Common myeloid progenitor, CD34-positive (primary cell): ENCODE data around the gene TEX10.

Experiments used
- CTCF ChIA-PET: fragments of 350-600 bp; sonication (Branson Sonifier 250); formaldehyde crosslinking; loops from one replicate; lab custom pipeline; 2021; ENCODE audit warnings: antibody characterized with exemption; lab: Charles Lee
- POLR2A ChIA-PET: fragments of 350-600 bp; sonication (Branson Sonifier 250); formaldehyde crosslinking; loops from one replicate; lab custom pipeline; 2021; ENCODE audit warnings: antibody characterized with exemption; lab: Charles Lee
- DNase-seq, 3 donors: peaks; one replicate each; pipeline versions ENCODE4 v3.0.0 to v3.0.0-alpha.2; 2013
- H3K27ac ChIP-seq, 2 experiments: 1 replicate in 1 of 2; 2 replicates in 1 of 2; pipeline ENCODE4 v1.7.0; 2013; ENCODE audit warnings: inconsistent platforms in 2 of 2, low read length in 2 of 2, mild to moderate bottlenecking in 2 of 2, low read depth in 1 of 2, moderate library complexity in 1 of 2; ENCODE audit not compliant: severe bottlenecking in 2 of 2, insufficient read depth in 1 of 2, poor library complexity in 1 of 2
- H3K27me3 ChIP-seq, 5 experiments: replicated peaks in 2 of 5; 1 replicate in 3 of 5; 2 replicates in 2 of 5; pipeline versions ENCODE4 v1.6.1 to v1.7.0; 2013; ENCODE audit warnings: low read length in 4 of 5, mild to moderate bottlenecking in 2 of 5, moderate library complexity in 2 of 5, inconsistent platforms in 1 of 5; ENCODE audit not compliant: insufficient read depth in 5 of 5, control insufficient read depth in 4 of 5
- H3K36me3 ChIP-seq, 4 experiments: 1 replicate in 2 of 4; 2 replicates in 2 of 4; pipeline versions ENCODE4 v1.6.1 to v1.7.0; 2013; ENCODE audit warnings: low read length in 3 of 4, control low read depth in 1 of 4, mild to moderate bottlenecking in 1 of 4; ENCODE audit not compliant: control insufficient read depth in 4 of 4, insufficient read depth in 4 of 4
- H3K4me1 ChIP-seq, 4 experiments: 1 replicate in 3 of 4; 2 replicates in 1 of 4; pipeline versions ENCODE4 v1.6.1 to v1.7.1; 2013; ENCODE audit warnings: low read length in 3 of 4, mild to moderate bottlenecking in 3 of 4, control low read depth in 1 of 4, inconsistent platforms in 1 of 4, moderate library complexity in 1 of 4; ENCODE audit not compliant: control insufficient read depth in 4 of 4, insufficient read depth in 4 of 4; ENCODE audit errors: control extremely low read depth in 1 of 4
- H3K4me3 ChIP-seq, 7 experiments: 1 replicate in 4 of 7; 2 replicates in 3 of 7; pipeline versions ENCODE4 v1.5.1 to v1.7.0; 2013; ENCODE audit warnings: mild to moderate bottlenecking in 7 of 7, low read length in 6 of 7, moderate library complexity in 6 of 7, inconsistent platforms in 2 of 7, low read depth in 2 of 7, control low read depth in 1 of 7; ENCODE audit not compliant: insufficient read depth in 4 of 7, control insufficient read depth in 1 of 7; ENCODE audit errors: extremely low read depth in 1 of 7
- H3K9me3 ChIP-seq, 5 experiments: 1 replicate in 4 of 5; 2 replicates in 1 of 5; pipeline versions ENCODE4 v1.6.1 to v1.7.1; 2013; ENCODE audit warnings: low read length in 4 of 5, mild to moderate bottlenecking in 2 of 5, inconsistent platforms in 1 of 5, low read depth in 1 of 5, moderate library complexity in 1 of 5; ENCODE audit not compliant: control insufficient read depth in 4 of 5, insufficient read depth in 2 of 5; ENCODE audit errors: control extremely low read depth in 1 of 5
- WGBS: methylation state at CpG from one replicate; pipeline ENCODE4 v1.1.5; 2013; ENCODE audit not compliant: insufficient coverage; 5-methylcytosine and 5-hydroxymethylcytosine counted together

Gene TEX10

GRCh38 chr9:100366121-100366520 is 13.4 kb upstream of the TEX10 start:
- peaks cover 2 to 47% (median 20%) of the 10 kb centered on the region in 5 experiments for H3K9me3 ChIP-seq
- peaks cover 0 to 9% (median 0%) of the 10 kb centered on the region in 4 experiments for H3K36me3 ChIP-seq
- no peak for DNase-seq
- POLR2A ChIA-PET, result no interaction called here
- CTCF ChIA-PET, result interaction anchor here (1.4 to 1.5 kb wide), 2 partner anchors 40 to 71 kb away, joined by 3 to 4 read pairs; no protein-coding TSS in a partner anchor
- WGBS, result 100% methylated on average over 4 of the region's 5 CpGs
- no peak overlapping the region for H3K27ac ChIP-seq
- H3K4me1 ChIP-seq, result no peaks in the 10 kb centered on the region
- H3K27me3 ChIP-seq, result no peaks in the 10 kb centered on the region
- H3K4me3 ChIP-seq, result no peak overlapping the region

- H3K27me3 ChIP-seq, result no peaks in the 10 kb centered on the region
- POLR2A ChIA-PET, result interaction anchor here (0.6 kb wide), 1 partner anchor 43 kb away, joined by 3 read pairs; no protein-coding TSS in a partner anchor
- H3K27ac ChIP-seq, result no peak overlapping the region
- no peak overlapping the region for H3K4me3 ChIP-seq
- no peaks in the 10 kb centered on the region for H3K4me1 ChIP-seq
- no peak for DNase-seq
- CTCF ChIA-PET, result interaction anchor here (1.6 kb wide), 1 partner anchor 9 kb away, joined by 4 read pairs; no protein-coding TSS in a partner anchor
- H3K36me3 ChIP-seq, result peaks cover 0 to 9% (median 0%) of the 10 kb centered on the region in 4 experiments
- H3K9me3 ChIP-seq, result peaks cover 0 to 48% (median 18%) of the 10 kb centered on the region in 5 experiments
- WGBS, result 99% methylated on average over 7 of the region's 8 CpGs
Observed at GRCh38 chr9:100364013-100364412, 11.3 kb upstream of the TEX10 start.

- H3K27ac ChIP-seq, result no peak overlapping the region
- no peaks in the 10 kb centered on the region for H3K27me3 ChIP-seq
- ChIA-PET CTCF (no interaction called here), POLR2A (no interaction called here)
- H3K36me3 ChIP-seq, result peaks cover 0 to 9% (median 3%) of the 10 kb centered on the region in 4 experiments
- no peak for DNase-seq
- H3K4me1 ChIP-seq, result peaks cover 0 to 13% (median 5%) of the 10 kb centered on the region in 4 experiments
- peaks cover 2 to 26% (median 14%) of the 10 kb centered on the region in 5 experiments for H3K9me3 ChIP-seq
- H3K4me3 ChIP-seq, result no peak overlapping the region
- WGBS, result 100% methylated on average over 1 of the region's 3 CpGs
Observed at GRCh38 chr9:100359057-100359456, 6.3 kb upstream of the TEX10 start.

- H3K4me3 ChIP-seq, result no peak overlapping the region
- WGBS, result no CpG with 5 or more reads among the region's 1 CpG
- peaks cover 2 to 16% (median 6%) of the 10 kb centered on the region in 5 experiments for H3K9me3 ChIP-seq
- DNase-seq, result peak; percentile 17 to 74 (median 49)
- H3K27ac ChIP-seq, result no peak overlapping the region
- no peaks in the 10 kb centered on the region for H3K27me3 ChIP-seq
- H3K36me3 ChIP-seq, result peaks cover 0 to 9% (median 1%) of the 10 kb centered on the region in 4 experiments
- H3K4me1 ChIP-seq, result peaks cover 6 to 22% (median 13%) of the 10 kb centered on the region in 4 experiments
- CTCF ChIA-PET, result interaction anchor here (0.7 to 1.1 kb wide), 3 partner anchors 9 to 14 kb away, joined by 3 to 4 read pairs (median 3); no protein-coding TSS in a partner anchor
- POLR2A ChIA-PET, result interaction anchor here (0.7 to 0.8 kb wide), 2 partner anchors 69 to 306 kb away, joined by 3 to 7 read pairs; partner anchors contain the start of gene MSANTD3
Observed at GRCh38 chr9:100357501-100357900, 4.8 kb upstream of the TEX10 start.

GRCh38 chr9:100355561-100355960 is 2.8 kb upstream of the TEX10 start:
- WGBS, result no CpG with 5 or more reads among the region's 2 CpGs
- Histone ChIP-seq H3K27me3 (no peaks in the 10 kb centered on the region), H3K4me3 (no peak overlapping the region), H3K27ac (no peak overlapping the region), H3K4me1 (peaks cover 16 to 33% (median 25%) of the 10 kb centered on the region in 4 experiments), H3K36me3 (peaks cover 0 to 9% (median 1%) of the 10 kb centered on the region in 4 experiments), H3K9me3 (peaks cover 2 to 16% (median 6%) of the 10 kb centered on the region in 5 experiments)
- CTCF ChIA-PET, result interaction anchor here (1.0 to 1.4 kb wide), 2 partner anchors 9 to 68 kb away, joined by 4 read pairs; no protein-coding TSS in a partner anchor
- POLR2A ChIA-PET, result no interaction called here
- DNase-seq, result peak in 1 of 3 donors; percentile 53

GRCh38 chr9:100354121-100354800 is 1.5 kb upstream of the TEX10 start:
- ChIA-PET CTCF (interaction anchor here (1.4 kb wide), 2 partner anchors 11 to 69 kb away, joined by 4 to 7 read pairs; no protein-coding TSS in a partner anchor), POLR2A (no interaction called here)
- no peak for DNase-seq
- Histone ChIP-seq H3K4me3 (peak overlapping the region in 1 of 7 experiments; percentile 94), H3K4me1 (peaks cover 18 to 46% (median 36%) of the 10 kb centered on the region in 4 experiments), H3K9me3 (peaks cover 2 to 14% (median 6%) of the 10 kb centered on the region in 5 experiments), H3K27ac (no peak overlapping the region), H3K27me3 (no peaks in the 10 kb centered on the region), H3K36me3 (peaks cover 0 to 9% (median 1%) of the 10 kb centered on the region in 4 experiments)
- WGBS, result 100% methylated on average over 1 of the region's 2 CpGs
